ENCODE data around the gene NOXRED1. TPM values are rescaled to one million over a fixed set of nuclear protein-coding genes. Genes with fewer than 3 reads are reported as not detected.

Gene NOXRED1
- total RNA-seq, 6 experiments from 2014 or later, result 0.09 to 0.33 (median 0.25) TPM; not detected in 3

DNA sequence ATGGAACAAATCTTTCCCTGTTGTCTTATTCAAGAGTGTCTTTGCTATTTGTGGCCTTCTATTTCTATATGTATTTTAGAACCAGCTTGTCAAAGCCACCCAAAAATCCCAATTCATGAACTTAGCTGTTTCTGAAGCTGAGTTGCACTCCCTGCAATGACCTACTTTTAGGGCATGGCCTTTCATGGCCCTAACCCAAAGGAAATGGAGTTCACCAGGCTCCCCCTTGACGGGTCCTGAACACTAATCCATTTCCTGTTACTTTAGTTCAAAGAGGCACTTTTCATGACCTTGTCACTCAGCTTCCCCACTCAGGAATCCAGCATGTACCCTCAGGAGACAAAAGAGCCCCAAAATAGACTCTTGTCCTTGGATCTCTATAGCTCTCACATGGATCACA lies 54.0 kb downstream of the NOXRED1 start:
- TF ChIP-seq, protein P1, sequence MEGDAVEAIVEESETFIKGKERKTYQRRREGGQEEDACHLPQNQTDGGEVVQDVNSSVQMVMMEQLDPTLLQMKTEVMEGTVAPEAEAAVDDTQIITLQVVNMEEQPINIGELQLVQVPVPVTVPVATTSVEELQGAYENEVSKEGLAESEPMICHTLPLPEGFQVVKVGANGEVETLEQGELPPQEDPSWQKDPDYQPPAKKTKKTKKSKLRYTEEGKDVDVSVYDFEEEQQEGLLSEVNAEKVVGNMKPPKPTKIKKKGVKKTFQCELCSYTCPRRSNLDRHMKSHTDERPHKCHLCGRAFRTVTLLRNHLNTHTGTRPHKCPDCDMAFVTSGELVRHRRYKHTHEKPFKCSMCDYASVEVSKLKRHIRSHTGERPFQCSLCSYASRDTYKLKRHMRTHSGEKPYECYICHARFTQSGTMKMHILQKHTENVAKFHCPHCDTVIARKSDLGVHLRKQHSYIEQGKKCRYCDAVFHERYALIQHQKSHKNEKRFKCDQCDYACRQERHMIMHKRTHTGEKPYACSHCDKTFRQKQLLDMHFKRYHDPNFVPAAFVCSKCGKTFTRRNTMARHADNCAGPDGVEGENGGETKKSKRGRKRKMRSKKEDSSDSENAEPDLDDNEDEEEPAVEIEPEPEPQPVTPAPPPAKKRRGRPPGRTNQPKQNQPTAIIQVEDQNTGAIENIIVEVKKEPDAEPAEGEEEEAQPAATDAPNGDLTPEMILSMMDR (IDR thresholded peaks at IDR 0.05), result no peak
- DNase-seq, result no peak
- peaks cover 21% of the 10 kb centered on the region for H3K4me1 Mint-ChIP-seq (ENCODE audit: low read depth)
- H3K4me3 Mint-ChIP-seq, result no peak overlapping the region
- no peaks in the 10 kb centered on the region for H3K9me3 Mint-ChIP-seq
- no peaks in the 10 kb centered on the region for H3K27me3 Mint-ChIP-seq (ENCODE audit: insufficient read depth)
- H3K27ac Mint-ChIP-seq, result no peak overlapping the region
- H3K36me3 Mint-ChIP-seq (ENCODE audit: low read depth), result 0 out of 2 replicates have a peak, but pooled peaks cover 1% of the 10 kb centered on the region

GRCh38 chr14:77364146-77364545 lies 59.2 kb downstream of the NOXRED1 start:
- Mint-ChIP-seq H3K4me1 (ENCODE audit: low read depth) (no peaks in the 10 kb centered on the region), H3K27ac (no peak overlapping the region), H3K36me3 (ENCODE audit: low read depth) (no peaks in the 10 kb centered on the region), H3K9me3 (no peaks in the 10 kb centered on the region), H3K27me3 (ENCODE audit: insufficient read depth) (no peaks in the 10 kb centered on the region; the same call in 1 of the 2 replicates), H3K4me3 (no peak overlapping the region)
- TF ChIP-seq, protein P1 (IDR thresholded peaks at IDR 0.05), result no peak
- DNase-seq, result no peak

DNA sequence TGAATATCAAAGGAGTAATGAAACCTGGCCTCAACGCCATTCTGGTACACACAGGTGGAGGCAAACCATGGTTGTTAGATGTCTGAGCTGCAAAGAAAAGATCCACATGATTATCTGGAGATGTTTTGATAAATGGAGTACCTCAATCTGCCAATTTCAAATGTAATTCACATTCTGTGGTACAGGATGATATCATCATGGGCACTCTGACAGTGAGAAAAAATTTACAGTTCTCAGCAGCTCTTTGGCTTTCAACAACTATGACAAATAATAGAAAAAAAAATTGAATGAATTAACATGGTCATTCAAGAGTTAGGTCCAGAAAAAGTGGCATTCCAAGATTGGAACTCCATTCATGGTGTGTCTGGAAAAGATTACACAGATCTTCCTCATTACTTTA lies 63.7 kb downstream of the NOXRED1 start:
- no peak overlapping the region for H3K27ac Mint-ChIP-seq
- H3K27me3 Mint-ChIP-seq (ENCODE audit: insufficient read depth), result no peaks in the 10 kb centered on the region; the same call in 1 of the 2 replicates
- DNase-seq, result no peak
- TF ChIP-seq, protein P1 (IDR thresholded peaks at IDR 0.05), result no peak
- H3K36me3 Mint-ChIP-seq (ENCODE audit: low read depth), result no peaks in the 10 kb centered on the region
- H3K4me1 Mint-ChIP-seq (ENCODE audit: low read depth), result no peaks in the 10 kb centered on the region
- H3K9me3 Mint-ChIP-seq, result no peaks in the 10 kb centered on the region
- no peak overlapping the region for H3K4me3 Mint-ChIP-seq

- H3K9me3 Mint-ChIP-seq, result no peaks in the 10 kb centered on the region
- no peaks in the 10 kb centered on the region; the same call in 1 of the 2 replicates for H3K27me3 Mint-ChIP-seq (ENCODE audit: insufficient read depth)
- H3K36me3 Mint-ChIP-seq (ENCODE audit: low read depth), result no peaks in the 10 kb centered on the region
- no peak overlapping the region for H3K27ac Mint-ChIP-seq
- no peak overlapping the region for H3K4me3 Mint-ChIP-seq
- no peaks in the 10 kb centered on the region for H3K4me1 Mint-ChIP-seq (ENCODE audit: low read depth)
- DNase-seq, result no peak
- TF ChIP-seq, protein P1 (IDR thresholded peaks at IDR 0.05), result no peak
Measured at GRCh38 chr14:77356899-77357298, 66.4 kb downstream of the NOXRED1 start.

- no peaks in the 10 kb centered on the region for H3K36me3 Mint-ChIP-seq (ENCODE audit: low read depth)
Measured at GRCh38 chr14:77355811-77356210, 67.5 kb downstream of the NOXRED1 start.

More at GRCh38 chr14:77355811-77356210, 67.5 kb downstream of the NOXRED1 start:
- H3K4me1 Mint-ChIP-seq (ENCODE audit: low read depth), result no peaks in the 10 kb centered on the region
- H3K9me3 Mint-ChIP-seq, result no peaks in the 10 kb centered on the region
- H3K27me3 Mint-ChIP-seq (ENCODE audit: insufficient read depth), result no peaks in the 10 kb centered on the region; the same call in 1 of the 2 replicates
- no peak overlapping the region for H3K4me3 Mint-ChIP-seq
- TF ChIP-seq, protein P1 (IDR thresholded peaks at IDR 0.05), result no peak
- H3K27ac Mint-ChIP-seq, result no peak overlapping the region
- DNase-seq, result no peak
